OCI-LY3 (cell line): ENCODE measurements around the gene BORCS6.

Experiments
- H2AFZ ChIP-seq: fragments of 200-600, 300-600 bp; shearing (Covaris generic); 2 replicates; pipeline ENCODE4 v1.6.0; 2014; ENCODE audit warnings: antibody characterized with exemption, low read depth, low read length
- H3K27ac ChIP-seq: fragments of 200-600, 300-600 bp; sonication (generic); 2 replicates; pipeline ENCODE4 v1.5.1; 2014; ENCODE audit warnings: mild to moderate bottlenecking, low read length, moderate library complexity, mixed read lengths
- H3K27me3 ChIP-seq: fragments of 200-600, 300-600 bp; sonication (generic); 2 replicates; pipeline ENCODE4 v1.6.1; 2014; ENCODE audit warnings: low read depth, low read length, mixed read lengths
- H3K36me3 ChIP-seq: fragments of 200-600, 300-600 bp; sonication (generic); replicated peaks from 2 replicates; pipeline ENCODE3; 2014; ENCODE audit warnings: low read depth, low read length, mixed read lengths
- H3K4me1 ChIP-seq: fragments of 300-600, 200-600 bp; sonication (generic); 2 replicates; pipeline ENCODE4 v1.6.1; 2014; ENCODE audit warnings: low read length, mixed read lengths
- H3K4me2 ChIP-seq: fragments of 200-600, 300-600 bp; sonication (generic); 2 replicates; pipeline ENCODE4 v1.6.1; 2014; ENCODE audit warnings: low read length, mixed read lengths
- H3K4me3 ChIP-seq: fragments of 300-600, 200-600 bp; sonication (generic); 2 replicates; pipeline ENCODE4 v1.5.1; 2014; ENCODE audit warnings: antibody characterized with exemption, mild to moderate bottlenecking, low read length, moderate library complexity
- H3K79me2 ChIP-seq: fragments of 300-600, 200-600 bp; shearing (Covaris generic); 2 replicates; pipeline ENCODE4 v1.6.1; 2014; ENCODE audit warnings: mild to moderate bottlenecking, low read length, mixed read lengths
- H3K9ac ChIP-seq: fragments of 300-600, 200-600 bp; shearing (Covaris generic); 2 replicates; pipeline ENCODE4 v1.6.0; 2014; ENCODE audit warnings: mild to moderate bottlenecking, low read length, moderate library complexity
- H3K9me3 ChIP-seq: fragments of 200-600, 300-600 bp; shearing (Covaris generic); 2 replicates; pipeline ENCODE4 v1.6.1; 2014; ENCODE audit warnings: low read length, mixed read lengths; ENCODE audit not compliant: insufficient read depth
- H4K20me1 ChIP-seq: fragments of 200-600, 300-600 bp; sonication (generic); 2 replicates; pipeline ENCODE4 v1.6.1; 2016; ENCODE audit warnings: low read length, mixed read lengths; ENCODE audit not compliant: insufficient read depth
- EZH2phosphoT487 ChIP-seq: fragments of 200-600 bp; shearing (Covaris generic); IDR thresholded peaks from 2 replicates; pipeline ENCODE4 v1.6.1; 2018; ENCODE audit warnings: antibody characterized with exemption, mixed run types, low read depth
- TF ChIP-seq, protein P1 (sequence below): fragments of 200-600, 300-600 bp; sonication (generic); IDR thresholded peaks from 2 replicates; pipeline ENCODE4 v1.5.1; 2014; ENCODE audit warnings: antibody characterized with exemption, low read length, low read depth

Gene BORCS6

DNA sequence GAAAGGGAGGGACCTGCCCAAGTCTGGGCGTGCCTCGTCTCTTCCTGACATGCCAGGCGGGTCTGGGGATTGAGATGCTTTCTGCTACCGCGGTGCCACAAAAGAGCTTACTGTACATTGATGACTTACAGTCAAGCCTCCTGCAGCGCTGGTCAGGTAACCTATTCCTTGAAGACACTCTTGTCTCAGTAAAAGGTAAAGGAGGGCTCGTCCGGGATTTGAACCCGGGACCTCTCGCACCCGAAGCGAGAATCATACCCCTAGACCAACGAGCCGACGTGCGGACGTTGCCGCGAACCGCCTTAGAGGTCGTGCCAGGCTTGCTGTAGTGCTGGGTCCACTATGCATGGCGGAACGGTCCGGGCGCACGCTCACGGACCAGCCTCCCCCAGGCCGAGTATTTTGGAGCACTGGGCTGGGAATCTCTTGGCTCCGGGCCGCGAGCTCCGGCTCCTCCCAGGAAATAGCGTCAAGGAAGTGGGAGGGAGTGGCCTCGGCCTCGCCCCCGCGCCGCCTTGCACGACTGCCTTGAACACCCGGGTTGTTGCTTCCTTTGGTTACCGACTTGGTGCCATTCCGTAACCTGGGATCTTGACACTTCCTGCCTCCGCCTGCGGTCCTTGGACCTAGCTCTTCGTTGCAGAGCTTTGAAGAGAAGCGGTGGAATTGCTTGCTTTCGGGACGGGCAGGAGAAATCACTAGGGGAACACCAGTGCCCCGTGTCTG, 32.8 kb upstream of the BORCS6 start:
- no peaks in the 10 kb centered on the region for H3K27me3 ChIP-seq
- H3K36me3 ChIP-seq: peaks cover 7% of the 10 kb centered on the region
- peak overlapping the region; percentile 99 for H3K9ac ChIP-seq
- no peaks in the 10 kb centered on the region for H3K9me3 ChIP-seq
- TF ChIP-seq, protein P1, sequence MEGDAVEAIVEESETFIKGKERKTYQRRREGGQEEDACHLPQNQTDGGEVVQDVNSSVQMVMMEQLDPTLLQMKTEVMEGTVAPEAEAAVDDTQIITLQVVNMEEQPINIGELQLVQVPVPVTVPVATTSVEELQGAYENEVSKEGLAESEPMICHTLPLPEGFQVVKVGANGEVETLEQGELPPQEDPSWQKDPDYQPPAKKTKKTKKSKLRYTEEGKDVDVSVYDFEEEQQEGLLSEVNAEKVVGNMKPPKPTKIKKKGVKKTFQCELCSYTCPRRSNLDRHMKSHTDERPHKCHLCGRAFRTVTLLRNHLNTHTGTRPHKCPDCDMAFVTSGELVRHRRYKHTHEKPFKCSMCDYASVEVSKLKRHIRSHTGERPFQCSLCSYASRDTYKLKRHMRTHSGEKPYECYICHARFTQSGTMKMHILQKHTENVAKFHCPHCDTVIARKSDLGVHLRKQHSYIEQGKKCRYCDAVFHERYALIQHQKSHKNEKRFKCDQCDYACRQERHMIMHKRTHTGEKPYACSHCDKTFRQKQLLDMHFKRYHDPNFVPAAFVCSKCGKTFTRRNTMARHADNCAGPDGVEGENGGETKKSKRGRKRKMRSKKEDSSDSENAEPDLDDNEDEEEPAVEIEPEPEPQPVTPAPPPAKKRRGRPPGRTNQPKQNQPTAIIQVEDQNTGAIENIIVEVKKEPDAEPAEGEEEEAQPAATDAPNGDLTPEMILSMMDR: no peak
- TF ChIP-seq EZH2phosphoT487: no peak
- 0 out of 2 replicates have a peak overlapping the region, but pooled peaks have one; percentile 75 for H2AFZ ChIP-seq
- peak overlapping the region; percentile 100 for H3K4me3 ChIP-seq
- H3K27ac ChIP-seq: peak overlapping the region; percentile 96
- peaks cover 24% of the 10 kb centered on the region for H3K4me1 ChIP-seq
- H3K79me2 ChIP-seq: no peaks in the 10 kb centered on the region
- peaks cover 3% of the 10 kb centered on the region; the same call in 1 of the 2 replicates for H4K20me1 ChIP-seq
- peak overlapping the region; percentile 100 for H3K4me2 ChIP-seq

DNA sequence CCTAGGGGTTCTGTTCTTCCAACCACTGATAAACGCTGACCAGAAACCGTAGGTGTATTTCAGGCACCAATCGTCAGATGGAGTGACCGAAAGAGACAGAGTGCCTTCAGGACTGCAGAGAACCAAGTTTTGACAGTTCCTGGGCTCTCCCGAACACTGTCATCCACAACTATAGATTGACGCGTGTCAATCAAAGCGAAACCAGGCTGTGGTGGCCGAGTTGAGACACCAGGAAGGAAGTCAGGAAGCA, 32.3 kb upstream of the BORCS6 start:
- H3K4me1 ChIP-seq: peaks cover 21% of the 10 kb centered on the region
- H3K27me3 ChIP-seq: no peaks in the 10 kb centered on the region
- peak overlapping the region; percentile 99 for H3K9ac ChIP-seq
- H3K4me3 ChIP-seq: peak overlapping the region; percentile 100
- no peak overlapping the region for H2AFZ ChIP-seq
- peaks cover 3% of the 10 kb centered on the region; the same call in 1 of the 2 replicates for H4K20me1 ChIP-seq
- peak overlapping the region; percentile 100 for H3K4me2 ChIP-seq
- H3K36me3 ChIP-seq: peaks cover 3% of the 10 kb centered on the region
- no peaks in the 10 kb centered on the region for H3K79me2 ChIP-seq
- H3K27ac ChIP-seq: peak overlapping the region; percentile 96
- H3K9me3 ChIP-seq: no peaks in the 10 kb centered on the region
- no peak for TF ChIP-seq EZH2phosphoT487
- TF ChIP-seq, protein P1: no peak

DNA sequence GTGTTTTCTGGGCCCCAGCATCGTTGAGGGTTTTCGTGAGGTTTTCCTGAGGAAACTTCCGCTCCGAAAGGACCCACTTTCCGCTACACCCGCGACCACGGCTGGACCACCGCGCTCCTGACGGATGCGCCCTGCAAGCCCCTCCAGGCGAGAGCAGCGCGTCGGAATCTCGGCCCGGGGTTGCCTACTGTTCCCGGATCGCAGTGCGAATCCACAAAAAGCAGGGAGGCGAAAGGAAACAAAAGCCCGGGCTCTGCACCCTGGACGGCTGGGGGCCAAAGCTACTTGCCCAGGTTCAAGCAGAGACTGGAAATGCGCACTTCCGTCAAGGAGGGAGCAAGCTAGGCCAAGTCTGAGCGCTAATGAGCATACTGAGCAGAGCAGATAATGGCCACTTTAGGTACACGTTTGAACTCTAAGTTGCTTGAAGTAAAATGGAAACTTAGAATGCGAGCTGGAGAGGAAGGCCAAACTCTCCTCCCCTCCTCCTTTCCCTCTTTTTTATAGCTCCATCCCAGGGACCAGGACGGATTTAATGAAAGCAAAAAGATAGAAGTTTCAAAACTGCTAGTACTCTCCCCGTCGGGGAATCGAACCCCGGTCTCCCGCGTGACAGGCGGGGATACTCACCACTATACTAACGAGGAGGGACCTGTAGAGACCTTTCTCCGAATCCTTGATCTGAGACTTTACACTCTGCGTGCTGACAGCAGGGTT, 31.8 kb upstream of the BORCS6 start:
- Histone ChIP-seq H3K4me3 (peak overlapping the region; percentile 100), H3K27me3 (no peaks in the 10 kb centered on the region), H3K9ac (peak overlapping the region; percentile 99), H3K4me2 (peak overlapping the region; percentile 100), H3K4me1 (peaks cover 18% of the 10 kb centered on the region), H3K27ac (peak overlapping the region; percentile 96), H2AFZ (peak overlapping the region; percentile 89), H3K36me3 (no peaks in the 10 kb centered on the region), H3K9me3 (no peaks in the 10 kb centered on the region), H4K20me1 (no peaks in the 10 kb centered on the region), H3K79me2 (no peaks in the 10 kb centered on the region)
- TF ChIP-seq, protein P1: no peak
- no peak for TF ChIP-seq EZH2phosphoT487
